Stomach (tissue), 9 donors: Measurements from ENCODE around the gene ABI3BP. TPM values are rescaled to one million over a fixed set of nuclear protein-coding genes. Genes with fewer than 3 reads are reported as not detected.
"Not testable (repeated sequence)": the region's sequence is repeated elsewhere in the genome, so short reads cannot be mapped to it uniquely, and the experiment has no call there.

Source experiments
- DNase-seq, 2 donors: peaks; one replicate each; pipeline versions ENCODE4 v3.0.0 to v3.0.0-alpha.2; 2013 to 2019
- H3K27ac ChIP-seq, 5 donors: fragments of 200-600 bp in 4 of 5; sonication (generic) in 4 of 5; one replicate each; pipeline ENCODE4 v1.5.1; 2013 to 2019; ENCODE audit warnings: mild to moderate bottlenecking in 1 of 5, moderate library complexity in 1 of 5
- H3K27me3 ChIP-seq, 3 donors: fragments of 200-600 bp; sonication (generic); one replicate each; pipeline ENCODE4 v1.5.1; 2017 to 2019; ENCODE audit warnings: mixed run types in 1 of 3
- H3K36me3 ChIP-seq, 4 donors: fragments of 200-600 bp; sonication (generic); 1 replicate in 3 of 4; 2 replicates in 1 of 4; pipeline ENCODE4 v1.5.1; 2016 to 2019
- H3K4me1 ChIP-seq, 4 donors: fragments of 200-600 bp; sonication (generic); one replicate each; pipeline ENCODE4 v1.5.1; 2016 to 2019
- H3K4me3 ChIP-seq, 4 donors: fragments of 200-600 bp; sonication (generic) in 3 of 4; one replicate each; pipeline ENCODE4 v1.5.1; 2016 to 2019; ENCODE audit warnings: mild to moderate bottlenecking in 1 of 4
- H3K9me3 ChIP-seq, 4 donors: fragments of 200-600 bp; sonication (generic); one replicate each; pipeline ENCODE4 v1.5.1; 2016 to 2019
- CTCF ChIP-seq, 7 experiments: fragments of 450-650 bp in 4 of 7; fragments of 200-600 bp in 3 of 7; sonication (generic) in 3 of 7; IDR thresholded peaks; one replicate each; pipeline ENCODE4 v1.5.1; 2016 to 2019; ENCODE audit warnings: antibody characterized with exemption in 7 of 7, control low read depth in 2 of 7, mild to moderate bottlenecking in 1 of 7
- EP300 ChIP-seq: sonication (generic); formaldehyde crosslinking; IDR thresholded peaks from one replicate; pipeline ENCODE4 v1.6.1; 2017; ENCODE audit warnings: antibody characterized with exemption
- POLR2A ChIP-seq, 4 donors: fragments of 450-650 bp; IDR thresholded peaks; one replicate each; pipeline ENCODE4 v1.6.1; 2016; ENCODE audit warnings: antibody characterized with exemption in 4 of 4, control low read depth in 2 of 4, mild to moderate bottlenecking in 1 of 4, moderate library complexity in 1 of 4
- POLR2AphosphoS5 ChIP-seq, 3 donors: sonication (generic); formaldehyde crosslinking; IDR thresholded peaks; one replicate each; pipeline ENCODE4 v1.6.1; 2016; ENCODE audit warnings: antibody characterized with exemption in 3 of 3
- WGBS, 5 donors: extraction: QIAGEN DNeasy Blood & Tissue Kit in 3 of 5; methylation state at CpG; one replicate each; pipeline versions ENCODE4 v1.1.5 to v1.1.7; 2013 to 2018; 5-methylcytosine and 5-hydroxymethylcytosine counted together
- intact Hi-C: fragments of 100-400 bp; cut with DNase I; formaldehyde crosslinking; loops from one replicate; pipeline ENCODE4 v1.15.1; 2023; ENCODE audit warnings: low total_unique reads
- polyA plus RNA-seq, 3 donors: library from polyadenylated mRNA; stranded (reverse); fragments of 200-250 nt; gene quantifications; one replicate each; pipeline ENCODE4 v1.2.3, GENCODE V29; 2013
- total RNA-seq, 5 donors: library from RNA; depleted of rRNA; stranded (reverse); fragments of >200 nt; gene quantifications; one replicate each; pipeline versions ENCODE4 v1.1.0 to v1.2.3, GENCODE V29; 2014 to 2016
- donor health status: healthy with polysubstance abuse.
- donor health status: Bipolar disorder and iron deficiency.
- donor health status: healthy.

The ABI3BP gene
- total and polyA plus RNA-seq, 8 donors, result 1.5 to 252 (median 21.7) TPM

GRCh38 chr3:100954199-100954935 lies 38.9 kb downstream of the ABI3BP start:
- no peak for DNase-seq
- no peak for TF ChIP-seq POLR2AphosphoS5 (IDR thresholded peaks at IDR 0.05)
- H3K36me3 ChIP-seq, result no peaks in the 10 kb centered on the region
- H3K27ac ChIP-seq, result peak overlapping the region in 4 of 5 donors; percentile 45 to 64 (median 51)
- intact Hi-C loops, result no loop called here
- no peaks in the 10 kb centered on the region for H3K27me3 ChIP-seq
- WGBS, 5 donors, result 44 to 61% (median 51%) methylated on average over 3 of the region's 3 CpGs
- peaks cover 0 to 12% (median 2%) of the 10 kb centered on the region in 4 donors for H3K4me1 ChIP-seq
- peaks cover 0 to under 1% (median 0%) of the 10 kb centered on the region in 4 donors for H3K9me3 ChIP-seq
- H3K4me3 ChIP-seq, result no peak overlapping the region

- 39 to 51% (median 48%) methylated on average over 4 of the region's 4 CpGs for WGBS, 5 donors
- Histone ChIP-seq H3K4me3 (no peak overlapping the region), H3K27ac (no peak overlapping the region), H3K9me3 (no peaks in the 10 kb centered on the region), H3K4me1 (peaks cover 0 to 12% (median 2%) of the 10 kb centered on the region in 4 donors), H3K36me3 (no peaks in the 10 kb centered on the region), H3K27me3 (no peaks in the 10 kb centered on the region)
- no peak for TF ChIP-seq CTCF (IDR thresholded peaks at IDR 0.05)
- TF ChIP-seq EP300, result no peak
- no peak for TF ChIP-seq POLR2AphosphoS5 (IDR thresholded peaks at IDR 0.05)
- TF ChIP-seq POLR2A (IDR thresholded peaks at IDR 0.05), result no peak
- no peak for DNase-seq
- intact Hi-C loops, result no loop called here
Observed at GRCh38 chr3:100953103-100953502, 40.1 kb downstream of the ABI3BP start.

GRCh38 chr3:100947119-100947518 lies 46.1 kb downstream of the ABI3BP start:
- DNase-seq, result no peak
- 71 to 87% (median 78%) methylated on average over 3 of the region's 3 CpGs for WGBS, 5 donors
- no peak overlapping the region for H3K27ac ChIP-seq

GRCh38 chr3:100946096-100946495 lies 47.1 kb downstream of the ABI3BP start:
- H3K27ac ChIP-seq, H3K27me3 ChIP-seq, intact Hi-C loops, H3K9me3 ChIP-seq, H3K36me3 ChIP-seq, H3K4me3 ChIP-seq, DNase-seq: not testable (repeated sequence)
- H3K4me1 ChIP-seq, result peaks cover 0 to 11% (median 0%) of the 10 kb centered on the region in 4 donors
- WGBS, 5 donors, result 88 to 96% (median 92%) methylated on average over 2 of the region's 2 CpGs

More at GRCh38 chr3:100947119-100947518, 46.1 kb downstream of the ABI3BP start:
- H3K27me3 ChIP-seq, result no peaks in the 10 kb centered on the region
- H3K9me3 ChIP-seq, result no peaks in the 10 kb centered on the region
- intact Hi-C loops, result no loop called here
- H3K36me3 ChIP-seq, result no peaks in the 10 kb centered on the region
- no peak for TF ChIP-seq POLR2AphosphoS5 (IDR thresholded peaks at IDR 0.05)
- TF ChIP-seq EP300, result no peak
- TF ChIP-seq POLR2A (IDR thresholded peaks at IDR 0.05), result no peak
- no peak for TF ChIP-seq CTCF (IDR thresholded peaks at IDR 0.05)
- H3K4me1 ChIP-seq, result peaks cover 0 to 11% (median 0%) of the 10 kb centered on the region in 4 donors
- H3K4me3 ChIP-seq, result no peak overlapping the region

GRCh38 chr3:100941451-100941850 lies 51.8 kb downstream of the ABI3BP start:
- TF ChIP-seq EP300 (no peak), CTCF (IDR thresholded peaks at IDR 0.05) (no peak), POLR2AphosphoS5 (IDR thresholded peaks at IDR 0.05) (no peak), POLR2A (IDR thresholded peaks at IDR 0.05) (no peak)
- H3K27ac ChIP-seq, result no peak overlapping the region
- H3K27me3 ChIP-seq, result no peaks in the 10 kb centered on the region
- no peak overlapping the region for H3K4me3 ChIP-seq
- intact Hi-C loops, result no loop called here
- H3K36me3 ChIP-seq, result no peaks in the 10 kb centered on the region
- no peaks in the 10 kb centered on the region for H3K4me1 ChIP-seq
- WGBS, 5 donors, result 80 to 90% (median 84%) methylated on average over 2 of the region's 2 CpGs
- no peak for DNase-seq
- H3K9me3 ChIP-seq, result no peaks in the 10 kb centered on the region
